GM04504 (cell line): Measurements from ENCODE around the gene MAP7D3.
A peak's percentile ranks its signal among the peaks of the same experiment; 100 is the strongest.
"Not testable (repeated sequence)": the region's sequence is repeated elsewhere in the genome, so short reads cannot be mapped to it uniquely, and the experiment has no call there.

Experiments
- DNase-seq: peaks from one replicate; pipeline ENCODE4 v3.0.0-alpha.2; 2012; ENCODE audit warnings: low read depth

Gene MAP7D3

DNA sequence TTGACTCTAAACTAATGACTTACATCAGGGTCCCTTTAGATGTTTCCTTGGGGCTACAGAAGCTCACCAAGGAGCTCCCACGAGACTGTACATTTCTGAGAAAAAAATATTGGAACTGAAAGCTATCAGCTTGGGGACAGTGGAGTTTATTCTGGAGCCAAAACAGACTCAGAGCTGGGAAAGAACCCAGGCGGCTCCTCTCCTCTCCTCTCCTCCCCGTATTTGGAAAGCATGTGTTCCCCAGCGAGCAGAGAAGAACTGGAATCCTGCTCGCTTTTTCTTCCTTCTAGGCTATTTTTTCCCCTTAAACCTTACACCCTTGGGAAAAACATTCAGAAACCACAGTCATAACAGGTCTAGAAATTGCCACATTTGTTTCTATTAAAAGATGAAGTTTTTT is 4.3 kb upstream of the MAP7D3 start:
- no peak for DNase-seq

DNA sequence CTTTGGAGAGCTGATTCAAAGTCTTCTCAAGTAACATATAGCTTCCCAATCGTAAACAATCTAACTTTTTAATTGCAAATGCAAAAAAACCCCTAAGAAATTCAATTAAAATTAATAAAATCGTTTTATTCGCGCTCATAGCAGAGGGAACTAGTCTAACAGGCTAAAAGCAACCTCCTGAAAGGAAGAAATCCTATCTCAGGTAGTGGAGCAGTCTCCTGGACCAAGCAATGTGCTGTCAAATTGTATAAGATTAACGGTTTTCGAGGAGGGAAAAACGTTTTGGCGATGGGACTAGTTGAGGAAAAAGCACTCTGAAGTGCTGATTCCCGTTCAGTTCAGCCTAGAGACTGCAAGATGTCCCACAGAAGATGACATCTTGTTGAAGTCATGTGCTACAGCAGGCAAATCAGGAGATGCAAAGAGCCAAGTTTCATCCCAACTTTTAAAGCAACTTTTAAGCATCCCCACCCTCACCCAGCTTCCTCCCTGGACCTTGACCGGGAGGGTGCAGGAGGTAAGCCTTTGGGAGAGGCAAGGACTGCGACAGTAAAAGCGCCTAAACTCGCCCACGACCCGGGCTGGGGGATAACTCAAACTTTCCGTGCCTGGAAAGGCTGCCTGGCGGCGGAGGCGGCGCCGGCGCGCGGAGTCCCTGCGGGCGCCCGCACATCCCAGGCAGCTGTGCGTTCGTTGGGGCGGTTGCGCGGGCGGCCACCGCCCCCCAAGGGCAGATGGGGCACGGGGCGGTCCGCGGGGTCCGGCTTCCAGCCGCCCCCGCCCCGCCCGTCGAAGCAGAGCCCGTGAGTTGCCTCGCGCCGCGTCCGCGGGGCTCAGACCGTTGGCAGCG is 784 bp downstream of the MAP7D3 start:
- no peak for DNase-seq

DNA sequence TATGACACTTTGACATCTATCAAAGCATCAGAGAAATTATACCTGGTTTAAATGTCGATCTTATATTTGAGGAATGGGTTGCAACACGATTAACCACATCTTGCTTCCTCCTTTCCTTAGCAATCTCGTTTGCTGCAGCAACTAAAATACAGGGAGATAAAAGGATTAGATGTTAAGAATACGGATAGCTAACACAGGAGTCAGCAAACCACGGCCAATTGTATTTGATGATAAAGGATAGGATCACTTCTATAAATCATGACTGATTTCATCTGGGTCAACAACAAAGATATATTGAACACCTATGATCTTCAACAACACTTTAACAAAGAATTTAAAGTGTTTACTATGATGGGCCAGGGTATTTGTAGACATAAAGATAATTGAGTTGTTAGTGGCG is 5.0 kb downstream of the MAP7D3 start:
- DNase-seq, result no peak

DNA sequence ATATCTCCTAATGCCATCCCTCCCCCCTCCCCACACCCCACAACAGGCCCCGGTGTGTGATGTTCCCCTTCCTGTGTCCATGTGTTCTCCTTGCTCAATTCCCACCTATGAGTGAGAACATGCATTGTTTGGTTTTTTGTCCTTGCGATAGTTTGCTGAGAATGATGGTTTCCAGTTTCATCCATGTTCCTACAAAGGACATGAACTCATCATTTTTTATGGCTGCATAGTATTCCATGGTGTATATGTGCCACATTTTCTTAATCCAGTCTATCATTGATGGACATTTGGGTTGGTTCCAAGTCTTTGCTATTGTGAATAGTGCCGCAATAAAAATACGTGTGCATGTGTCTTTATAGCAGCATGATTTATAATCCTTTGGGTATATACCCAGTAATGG is 13.4 kb downstream of the MAP7D3 start:
- DNase-seq, result not testable (repeated sequence)

- DNase-seq, result no peak
These were observed 14.1 kb downstream of the MAP7D3 start for GRCh38 chrX:136237074-136237473.

DNA sequence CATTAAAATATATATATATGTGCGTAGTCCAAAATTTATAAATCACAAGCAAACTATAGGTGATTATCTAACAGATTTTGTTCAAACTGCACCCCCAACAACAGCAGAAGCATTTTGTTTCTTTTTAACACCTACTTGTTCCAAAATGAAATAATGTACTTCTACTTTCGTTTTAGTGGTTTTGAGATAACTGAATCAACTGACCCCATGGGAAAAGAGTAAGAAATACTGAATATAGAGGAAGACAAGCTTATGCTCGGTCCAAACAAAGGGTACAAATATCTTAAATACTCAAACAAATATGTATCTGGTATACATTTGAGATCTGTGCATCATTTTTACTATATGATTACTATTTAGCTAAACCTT is 22.4 kb downstream of the MAP7D3 start:
- no peak for DNase-seq

DNA sequence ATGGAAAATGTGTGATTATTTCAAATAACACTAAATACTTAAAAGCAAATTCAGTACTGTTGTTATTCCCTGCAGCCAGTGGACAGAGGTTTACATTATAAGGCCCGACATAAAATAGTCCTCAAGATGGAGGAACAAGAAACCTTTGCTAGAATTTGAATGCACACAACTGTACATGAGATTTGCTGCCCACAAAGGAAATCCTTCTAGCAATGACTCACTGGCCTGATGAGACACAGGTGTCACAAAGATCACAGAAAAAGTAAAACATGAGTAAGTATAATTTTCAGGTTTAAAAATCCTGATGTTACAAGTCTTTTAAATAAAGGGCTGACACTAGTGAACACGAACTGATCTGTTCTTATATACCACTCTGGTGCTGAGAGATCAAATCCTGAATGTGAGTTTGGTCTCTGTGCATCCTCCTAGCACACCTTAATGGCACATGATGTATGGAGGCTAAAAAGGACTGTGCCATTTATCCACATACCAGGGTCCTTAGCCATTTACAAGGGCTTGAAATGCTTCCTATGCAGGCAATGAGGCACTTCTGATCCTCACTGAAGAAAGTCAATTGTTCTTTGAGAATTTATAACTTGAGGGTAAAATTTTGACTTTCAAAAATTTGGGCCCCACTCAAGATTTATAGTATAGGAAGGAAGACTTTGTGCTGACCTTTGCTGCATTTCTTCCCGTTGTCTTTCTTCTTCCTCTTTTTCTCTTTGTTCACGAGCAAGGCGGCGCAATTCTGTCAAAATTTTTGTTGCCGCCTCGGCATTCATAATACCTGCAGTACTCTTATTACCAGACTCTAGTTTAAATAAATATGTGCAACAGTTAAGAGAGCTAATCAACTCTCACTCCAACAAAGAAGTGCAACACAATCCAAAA is 23.0 kb downstream of the MAP7D3 start:
- DNase-seq, result no peak

DNA sequence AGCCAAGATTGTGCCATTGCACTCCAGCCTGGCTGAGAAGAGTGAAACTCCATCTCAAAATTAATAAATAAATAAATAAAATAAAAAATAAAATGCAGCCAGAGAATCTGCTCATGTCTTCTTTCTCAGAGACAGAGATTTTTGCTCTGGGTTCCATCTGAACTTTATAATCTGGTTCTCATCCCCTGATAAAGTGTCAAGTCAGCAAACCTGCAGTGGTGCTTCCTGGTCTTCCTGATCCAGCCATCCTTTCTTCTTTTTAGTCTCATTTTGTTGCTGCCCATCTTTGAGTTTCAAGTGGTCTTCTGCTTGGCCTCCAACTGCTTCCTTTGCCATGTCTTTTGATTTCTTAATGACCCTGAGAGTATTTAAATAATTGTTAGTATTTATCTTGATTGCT is 24.1 kb downstream of the MAP7D3 start:
- DNase-seq, result no peak

DNA sequence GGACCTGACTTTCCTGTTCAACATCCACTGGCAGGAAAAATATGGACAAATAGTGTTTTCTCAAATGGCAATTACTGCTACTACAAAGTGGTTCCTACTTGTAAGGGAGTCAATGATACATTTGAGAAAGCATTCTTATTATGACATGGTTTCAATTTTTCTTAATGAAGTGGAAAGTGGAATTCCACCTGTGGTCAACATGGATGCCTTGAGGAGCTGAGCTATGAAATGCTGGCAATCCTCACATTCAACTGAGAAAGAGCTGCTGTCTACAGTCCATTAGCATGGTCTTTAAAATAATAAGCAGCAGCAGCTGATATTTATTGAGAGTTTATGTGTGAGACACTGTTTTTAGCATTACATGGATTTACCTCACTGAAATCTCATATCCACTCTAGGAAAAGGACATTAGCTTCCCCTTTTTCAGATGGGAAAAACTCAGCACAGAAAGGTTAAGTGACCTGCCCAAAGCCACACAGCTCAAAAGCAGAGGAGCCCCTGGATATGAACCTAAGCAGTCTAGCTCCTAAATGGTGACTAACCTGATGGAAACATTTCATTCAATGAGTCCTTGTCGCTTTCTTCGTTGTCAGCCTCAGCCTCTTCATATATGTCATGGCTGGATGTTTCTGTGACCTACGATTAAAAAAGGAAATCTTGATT is 29.2 kb downstream of the MAP7D3 start:
- DNase-seq, result no peak

DNA sequence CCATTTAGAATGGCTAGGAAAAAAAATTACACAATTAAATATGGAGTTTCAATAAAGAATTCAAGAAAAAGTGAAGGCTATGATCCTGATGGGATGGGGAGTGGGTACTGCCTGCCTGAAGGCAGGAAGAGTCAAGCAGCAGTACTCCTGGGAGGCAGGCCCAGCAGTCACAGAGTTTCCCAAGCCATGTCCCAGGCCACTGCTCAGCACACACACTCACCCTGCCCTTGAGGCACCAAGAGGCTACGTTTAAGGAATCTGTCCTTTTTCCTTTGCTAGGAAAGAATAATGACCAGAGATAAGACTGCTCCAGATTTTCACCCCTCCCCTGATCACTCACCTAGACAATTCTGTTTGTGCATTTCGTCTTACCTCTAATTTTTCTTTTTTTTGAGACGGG is 30.2 kb downstream of the MAP7D3 start:
- no peak for DNase-seq

DNA sequence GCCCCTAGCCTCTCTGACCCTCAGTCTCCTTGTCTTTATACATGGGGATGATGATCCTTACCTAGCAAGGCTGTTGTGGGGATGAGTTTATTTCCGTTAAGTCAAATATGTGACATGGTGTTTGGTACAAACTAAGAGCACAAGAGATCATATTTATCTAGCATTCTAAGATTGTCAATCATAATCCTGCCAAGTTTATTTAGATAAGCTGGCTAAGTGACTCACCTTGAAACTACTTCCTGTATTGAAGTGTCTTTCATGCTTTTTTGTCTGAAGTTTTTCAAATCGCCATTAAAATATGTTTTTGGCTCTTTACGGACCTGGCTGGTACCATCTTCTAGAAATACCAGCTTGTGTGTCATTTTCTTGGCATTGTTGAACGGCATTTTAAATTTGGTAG is 30.7 kb downstream of the MAP7D3 start:
- no peak for DNase-seq

DNA sequence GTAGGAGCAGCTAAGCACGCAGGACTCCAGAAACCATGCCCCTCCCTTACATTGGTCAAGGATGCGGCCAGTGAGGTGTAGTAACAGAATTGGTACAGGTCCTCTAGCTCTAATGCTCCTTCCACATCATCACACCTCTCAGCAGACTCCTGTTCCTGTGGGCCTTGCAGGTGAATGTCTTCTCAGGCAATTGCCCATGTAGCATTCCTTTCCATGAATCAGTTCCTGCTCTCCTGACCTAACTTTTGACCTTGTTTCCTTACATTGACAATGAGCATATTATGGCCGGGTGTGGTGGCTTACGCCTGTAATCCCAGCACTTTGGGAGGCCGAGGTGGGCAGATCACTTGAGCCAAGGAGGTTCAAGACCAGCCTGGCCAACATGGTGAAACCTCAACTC is 31.3 kb downstream of the MAP7D3 start:
- no peak for DNase-seq

- DNase-seq, result no peak
These were observed 35.6 kb downstream of the MAP7D3 start for GRCh38 chrX:136215559-136215958.

- peak; percentile 68 for DNase-seq
These were observed 36.6 kb downstream of the MAP7D3 start for GRCh38 chrX:136214551-136214950.

- no peak for DNase-seq
These were observed 38.6 kb downstream of the MAP7D3 start for GRCh38 chrX:136212557-136213111.

DNA sequence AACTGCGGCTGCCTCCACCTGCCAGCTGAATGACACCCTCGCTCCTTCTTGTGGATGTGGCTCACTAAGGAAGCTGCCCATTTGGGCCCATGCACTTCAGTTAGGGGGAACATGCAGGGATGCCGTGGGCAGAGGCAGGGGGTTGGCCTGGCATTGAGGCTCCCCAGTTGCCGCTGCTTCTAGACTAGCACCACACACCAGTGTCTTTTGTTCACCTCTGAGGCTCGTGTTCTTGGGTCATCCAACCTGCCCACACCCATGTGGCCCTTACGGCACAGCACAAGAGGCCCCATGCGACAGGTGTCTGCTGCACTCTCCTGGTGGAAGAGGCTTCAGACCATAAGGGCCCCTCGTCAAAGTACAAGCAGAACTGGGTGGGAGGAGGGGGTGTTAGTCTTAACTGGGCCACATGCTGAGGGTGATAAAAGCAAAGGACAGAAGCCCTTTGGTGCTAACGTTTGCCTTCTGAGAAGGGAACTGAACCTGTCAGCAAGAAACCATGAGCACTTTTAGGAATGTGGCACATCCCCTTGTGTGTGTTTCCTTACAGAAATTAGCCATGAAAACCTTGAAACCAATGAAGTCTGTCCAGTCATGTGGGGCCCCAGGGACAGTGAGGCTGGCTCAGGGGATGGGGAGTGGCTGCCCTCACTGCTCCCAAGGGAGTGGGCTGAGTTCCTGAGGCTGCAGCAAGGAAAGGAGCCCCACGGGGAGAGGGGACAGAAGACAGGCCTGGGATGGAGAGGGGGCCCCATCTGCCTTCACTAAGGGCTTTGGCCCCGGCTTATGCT is 39.2 kb downstream of the MAP7D3 start:
- no peak for DNase-seq

DNA sequence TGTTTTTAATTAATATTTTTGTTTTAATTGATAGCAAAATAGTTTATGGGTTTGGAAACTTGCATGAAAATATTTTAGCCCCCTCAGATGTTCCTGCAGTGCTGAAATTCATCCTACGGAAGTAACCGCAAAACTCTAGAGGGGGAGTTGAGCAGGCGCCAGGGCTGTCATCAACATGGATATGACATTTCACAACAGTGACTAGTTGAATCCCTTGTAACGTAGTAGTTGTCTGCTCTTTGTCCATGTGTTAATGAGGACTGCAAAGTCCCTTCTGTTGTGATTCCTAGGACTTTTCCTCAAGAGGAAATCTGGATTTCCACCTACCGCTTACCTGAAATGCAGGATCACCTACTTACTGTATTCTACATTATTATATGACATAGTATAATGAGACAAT is 40.4 kb downstream of the MAP7D3 start:
- DNase-seq, result no peak

- DNase-seq, result no peak
These were observed 41.0 kb downstream of the MAP7D3 start for GRCh38 chrX:136210243-136210642.

DNA sequence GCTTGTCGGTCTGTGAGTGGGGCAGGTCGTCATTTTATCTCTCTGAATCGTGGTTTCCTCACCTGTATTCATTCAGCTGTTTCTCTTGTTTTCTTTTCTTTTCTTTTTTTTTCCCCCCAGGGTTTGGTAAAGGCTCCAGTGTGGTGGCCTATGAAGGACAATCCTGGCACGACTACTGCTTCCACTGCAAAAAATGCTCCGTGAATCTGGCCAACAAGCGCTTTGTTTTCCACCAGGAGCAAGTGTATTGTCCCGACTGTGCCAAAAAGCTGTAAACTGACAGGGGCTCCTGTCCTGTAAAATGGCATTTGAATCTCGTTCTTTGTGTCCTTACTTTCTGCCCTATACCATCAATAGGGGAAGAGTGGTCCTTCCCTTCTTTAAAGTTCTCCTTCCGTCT is 41.4 kb downstream of the MAP7D3 start:
- DNase-seq, result no peak

DNA sequence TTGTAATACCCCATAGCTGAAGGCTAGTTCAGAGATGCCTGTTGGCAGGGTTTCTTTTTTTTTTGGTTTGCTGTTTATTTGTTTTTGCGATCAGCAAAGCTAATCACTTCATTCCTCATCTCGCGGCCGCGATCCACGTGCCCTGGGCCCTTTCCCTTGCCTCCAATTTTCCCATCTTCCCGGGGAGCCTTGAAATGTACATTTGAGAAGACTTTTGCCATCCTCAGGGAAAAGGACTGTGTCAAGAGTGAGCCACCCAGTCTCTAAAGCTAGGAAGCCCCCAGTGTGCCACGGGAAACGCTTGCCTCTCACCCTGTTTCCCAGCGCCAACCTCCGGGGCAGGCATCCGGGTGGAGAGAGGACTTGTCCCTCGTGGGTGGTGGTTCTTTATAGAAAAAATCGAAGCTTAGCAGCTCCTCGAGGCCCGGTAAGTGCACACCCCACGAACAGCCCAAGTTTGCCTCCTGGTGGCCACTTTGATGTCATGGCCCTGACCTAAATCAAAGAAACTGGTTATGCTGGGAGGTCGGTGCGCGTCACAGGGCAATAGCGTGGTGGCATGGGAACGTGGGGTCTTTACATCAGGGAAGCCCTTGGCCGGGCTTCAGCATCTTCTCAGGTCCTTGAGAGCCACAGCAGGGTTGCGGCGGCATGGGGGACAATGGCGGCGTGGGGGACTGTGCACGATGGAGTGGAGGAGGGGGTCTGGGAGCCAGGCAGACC is 42.0 kb downstream of the MAP7D3 start:
- DNase-seq, result no peak

- no peak for DNase-seq
These were observed 43.7 kb downstream of the MAP7D3 start for GRCh38 chrX:136207546-136207945.
